Tibial nerve (tissue), 3 donors: ENCODE data around the gene UGT1A1.

Source experiments
- POLR2A ChIP-seq, 2 donors: fragments of 450-650 bp; IDR thresholded peaks; one replicate each; pipeline ENCODE4 v1.6.1; 2017; ENCODE audit warnings: antibody characterized with exemption in 2 of 2, mild to moderate bottlenecking in 2 of 2, moderate library complexity in 2 of 2
- TF ChIP-seq, protein P1 (sequence below), 5 experiments: fragments of 200-600 bp in 3 of 5; fragments of 450-650 bp in 2 of 5; sonication (generic) in 3 of 5; IDR thresholded peaks; one replicate each; pipeline ENCODE4 v1.5.1; 2016 to 2019; ENCODE audit warnings: antibody characterized with exemption in 5 of 5, mild to moderate bottlenecking in 3 of 5, moderate library complexity in 2 of 5

DNA sequence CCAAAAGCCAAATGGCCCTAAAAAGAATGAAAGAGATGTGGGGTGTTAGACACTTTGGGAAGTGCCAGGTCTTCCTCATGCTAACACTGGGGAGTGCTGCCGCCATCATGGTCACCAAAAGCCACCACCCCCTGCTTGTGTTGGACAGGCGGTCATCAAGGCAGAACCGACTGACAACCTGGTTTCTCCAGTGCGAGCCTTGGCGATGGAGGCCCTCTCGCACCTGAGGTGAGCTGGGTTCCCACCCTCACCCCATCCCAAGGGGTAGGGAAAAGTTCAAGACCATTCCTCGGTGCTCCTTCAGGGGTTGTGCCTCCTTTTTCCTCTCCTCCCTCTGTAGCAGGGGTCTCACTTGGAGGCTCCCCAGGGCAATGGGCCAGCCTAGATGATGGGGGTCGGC, 51.7 kb downstream of the UGT1A1 start:
- TF ChIP-seq, protein P1, sequence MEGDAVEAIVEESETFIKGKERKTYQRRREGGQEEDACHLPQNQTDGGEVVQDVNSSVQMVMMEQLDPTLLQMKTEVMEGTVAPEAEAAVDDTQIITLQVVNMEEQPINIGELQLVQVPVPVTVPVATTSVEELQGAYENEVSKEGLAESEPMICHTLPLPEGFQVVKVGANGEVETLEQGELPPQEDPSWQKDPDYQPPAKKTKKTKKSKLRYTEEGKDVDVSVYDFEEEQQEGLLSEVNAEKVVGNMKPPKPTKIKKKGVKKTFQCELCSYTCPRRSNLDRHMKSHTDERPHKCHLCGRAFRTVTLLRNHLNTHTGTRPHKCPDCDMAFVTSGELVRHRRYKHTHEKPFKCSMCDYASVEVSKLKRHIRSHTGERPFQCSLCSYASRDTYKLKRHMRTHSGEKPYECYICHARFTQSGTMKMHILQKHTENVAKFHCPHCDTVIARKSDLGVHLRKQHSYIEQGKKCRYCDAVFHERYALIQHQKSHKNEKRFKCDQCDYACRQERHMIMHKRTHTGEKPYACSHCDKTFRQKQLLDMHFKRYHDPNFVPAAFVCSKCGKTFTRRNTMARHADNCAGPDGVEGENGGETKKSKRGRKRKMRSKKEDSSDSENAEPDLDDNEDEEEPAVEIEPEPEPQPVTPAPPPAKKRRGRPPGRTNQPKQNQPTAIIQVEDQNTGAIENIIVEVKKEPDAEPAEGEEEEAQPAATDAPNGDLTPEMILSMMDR (IDR thresholded peaks at IDR 0.05): no peak
- no peak for TF ChIP-seq POLR2A (IDR thresholded peaks at IDR 0.05)
